ENCODE measurements around the gene DAZAP1. TPM values are rescaled to one million over a fixed set of nuclear protein-coding genes. Genes with fewer than 3 reads are reported as not detected.

DAZAP1 gene
- polyA plus RNA-seq, 1 experiment: 45.8 TPM

GRCh38 chr19:1388637-1389026 is 18.8 kb upstream of the DAZAP1 start:
- Histone ChIP-seq H3K9me3 (ENCODE audit: control insufficient read depth, insufficient read depth, low read length) (peaks cover 5% of the 10 kb centered on the region; the same call in 1 of the 2 replicates), H3K4me3 (ENCODE audit: low read depth, low read length) (no peak overlapping the region), H3K27me3 (ENCODE audit: control insufficient read depth, insufficient read depth, low read length) (no peaks in the 10 kb centered on the region), H3K27ac (ENCODE audit: low read depth, low read length) (no peak overlapping the region)
- DNase-seq (ENCODE audit: low read depth, low spot score): no peak
- no peak for TF ChIP-seq CTCF (IDR thresholded peaks at IDR 0.05; ENCODE audit: low read depth, low read length)
- POLR2A ChIA-PET: no interaction called here
- CTCF ChIA-PET: no interaction called here

- H3K27me3 ChIP-seq (ENCODE audit: control insufficient read depth, insufficient read depth, low read length): no peaks in the 10 kb centered on the region
- ChIA-PET CTCF (no interaction called here), POLR2A (no interaction called here)
Observed at GRCh38 chr19:1389033-1389940, 18.1 kb upstream of the DAZAP1 start.

GRCh38 chr19:1390890-1391423 is 16.4 kb upstream of the DAZAP1 start:
- POLR2A ChIA-PET: no interaction called here
- CTCF ChIA-PET: no interaction called here

More at GRCh38 chr19:1389033-1389940, 18.1 kb upstream of the DAZAP1 start:
- no peak overlapping the region for H3K4me3 ChIP-seq (ENCODE audit: low read depth, low read length)
- TF ChIP-seq CTCF (IDR thresholded peaks at IDR 0.05; ENCODE audit: low read depth, low read length): no peak
- peaks cover 5% of the 10 kb centered on the region; the same call in 1 of the 2 replicates for H3K9me3 ChIP-seq (ENCODE audit: control insufficient read depth, insufficient read depth, low read length)
- no peak overlapping the region for H3K27ac ChIP-seq (ENCODE audit: low read depth, low read length)
- DNase-seq (ENCODE audit: low read depth, low spot score): no peak

DNA sequence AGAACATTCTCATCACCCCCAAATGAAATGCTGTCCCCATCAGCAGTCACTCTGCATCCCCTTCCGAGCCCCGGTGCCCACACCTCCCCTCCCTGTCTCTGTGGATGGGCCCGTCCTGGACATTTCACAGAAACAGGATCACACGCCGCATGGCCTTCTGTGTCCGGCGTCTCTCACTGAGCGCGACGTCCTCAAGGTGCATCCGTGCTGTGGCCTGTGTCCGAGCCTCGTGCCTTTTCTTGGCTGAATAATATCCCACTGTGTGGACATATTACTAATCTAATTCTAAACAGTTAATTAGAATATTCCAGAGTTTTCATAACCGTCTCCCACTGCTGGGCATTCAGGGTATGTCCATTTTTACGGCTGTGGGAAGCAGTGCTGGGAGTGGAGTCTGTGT is 15.0 kb upstream of the DAZAP1 start:
- Histone ChIP-seq H3K4me3 (ENCODE audit: low read depth, low read length) (no peak overlapping the region), H3K27ac (ENCODE audit: low read depth, low read length) (no peak overlapping the region), H3K9me3 (ENCODE audit: control insufficient read depth, insufficient read depth, low read length) (peaks cover 5% of the 10 kb centered on the region; the same call in 1 of the 2 replicates), H3K27me3 (ENCODE audit: control insufficient read depth, insufficient read depth, low read length) (no peaks in the 10 kb centered on the region)
- ChIA-PET POLR2A (no interaction called here), CTCF (no interaction called here)
- no peak for DNase-seq (ENCODE audit: low read depth, low spot score)
- no peak for TF ChIP-seq CTCF (IDR thresholded peaks at IDR 0.05; ENCODE audit: low read depth, low read length)

More at GRCh38 chr19:1390890-1391423, 16.4 kb upstream of the DAZAP1 start:
- DNase-seq (ENCODE audit: low read depth, low spot score): no peak
- Histone ChIP-seq H3K9me3 (ENCODE audit: control insufficient read depth, insufficient read depth, low read length) (peaks cover 5% of the 10 kb centered on the region; the same call in 1 of the 2 replicates), H3K27ac (ENCODE audit: low read depth, low read length) (no peak overlapping the region), H3K27me3 (ENCODE audit: control insufficient read depth, insufficient read depth, low read length) (no peaks in the 10 kb centered on the region), H3K4me3 (ENCODE audit: low read depth, low read length) (no peak overlapping the region)
- no peak for TF ChIP-seq CTCF (IDR thresholded peaks at IDR 0.05; ENCODE audit: low read depth, low read length)

DNA sequence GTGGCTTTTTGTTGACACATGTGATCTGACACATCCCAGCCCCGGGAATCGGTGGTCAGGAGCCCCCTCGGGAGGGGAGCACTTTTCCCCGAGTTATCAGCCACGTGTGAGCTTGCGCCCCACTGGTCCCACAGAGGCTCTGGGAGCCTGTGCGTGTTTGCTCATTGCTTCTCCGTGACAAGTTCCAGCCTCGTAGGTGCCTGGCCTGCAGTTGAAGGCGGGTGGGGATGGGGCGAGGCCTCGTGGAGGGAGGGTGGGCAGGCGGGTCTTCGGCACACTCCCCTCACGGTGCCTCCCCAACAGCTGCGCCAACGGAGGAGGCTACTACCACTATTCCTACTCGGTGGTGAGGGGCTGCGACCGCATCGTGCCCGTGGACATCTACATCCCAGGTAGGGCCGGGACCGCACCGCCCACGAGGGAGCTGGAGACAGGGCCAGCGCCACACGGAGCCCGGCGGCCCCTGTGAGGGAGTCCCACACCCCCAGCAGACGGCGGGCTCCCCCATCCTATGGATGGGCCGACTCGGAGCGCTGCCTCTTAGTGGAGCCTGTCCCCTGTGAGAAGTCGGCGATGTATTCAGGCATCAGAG is 14.4 kb upstream of the DAZAP1 start:
- DNase-seq (ENCODE audit: low read depth, low spot score): no peak
- TF ChIP-seq CTCF (IDR thresholded peaks at IDR 0.05; ENCODE audit: low read depth, low read length): no peak
- ChIA-PET CTCF (no interaction called here), POLR2A (no interaction called here)
- Histone ChIP-seq H3K4me3 (ENCODE audit: low read depth, low read length) (no peak overlapping the region), H3K27ac (ENCODE audit: low read depth, low read length) (no peak overlapping the region), H3K9me3 (ENCODE audit: control insufficient read depth, insufficient read depth, low read length) (peaks cover 5% of the 10 kb centered on the region; the same call in 1 of the 2 replicates), H3K27me3 (ENCODE audit: control insufficient read depth, insufficient read depth, low read length) (no peaks in the 10 kb centered on the region)

Data from AG04450 (cell line).